Neuronal stem cell (in vitro differentiated cells): ENCODE measurements around the gene ZAP70.

Experiments used
- DNase-seq: peaks from one replicate; pipeline ENCODE4 v3.0.0-alpha.2; 2013; ENCODE audit warnings: low spot score
- H2AFZ ChIP-seq: one replicate; pipeline ENCODE4 v1.6.1; 2013; ENCODE audit warnings: mild to moderate bottlenecking, low read length, inconsistent platforms
- H2AK5ac ChIP-seq: 2 replicates; pipeline ENCODE4 v1.6.1; 2013; ENCODE audit warnings: low read depth, mild to moderate bottlenecking, inconsistent platforms, low read length, moderate library complexity, mixed read lengths
- H2BK120ac ChIP-seq: 2 replicates; pipeline ENCODE4 v1.6.1; 2013; ENCODE audit warnings: low read depth, mild to moderate bottlenecking, inconsistent platforms, low read length, moderate library complexity, mixed read lengths
- H2BK12ac ChIP-seq: one replicate; pipeline ENCODE4 v1.6.1; 2013; ENCODE audit warnings: low read length, inconsistent platforms
- H2BK15ac ChIP-seq: 2 replicates; pipeline ENCODE4 v1.6.1; 2013; ENCODE audit warnings: mild to moderate bottlenecking, low read length, inconsistent platforms, mixed read lengths
- H2BK5ac ChIP-seq: one replicate; pipeline ENCODE4 v1.6.1; 2013; ENCODE audit warnings: inconsistent platforms, mild to moderate bottlenecking, low read length, moderate library complexity
- H3K14ac ChIP-seq: one replicate; pipeline ENCODE4 v1.6.1; 2013; ENCODE audit warnings: low read length, inconsistent platforms
- H3K18ac ChIP-seq: 2 replicates; pipeline ENCODE4 v1.6.1; 2013; ENCODE audit warnings: low read length, inconsistent platforms
- H3K23ac ChIP-seq: 2 replicates; pipeline ENCODE4 v1.6.1; 2013; ENCODE audit warnings: low read depth, mild to moderate bottlenecking, mixed read lengths, low read length, inconsistent platforms; ENCODE audit not compliant: poor library complexity
- H3K27ac ChIP-seq: replicated peaks from 3 replicates; pipeline ENCODE4 v1.5.1; 2013; ENCODE audit warnings: low read length, inconsistent platforms
- H3K27me3 ChIP-seq, 3 experiments: 2 replicates each; pipeline ENCODE4 v1.6.1; 2013; ENCODE audit warnings: low read length in 3 of 3, mild to moderate bottlenecking in 2 of 3, inconsistent platforms in 1 of 3, low read depth in 1 of 3, mixed read lengths in 1 of 3, moderate library complexity in 1 of 3; ENCODE audit not compliant: control insufficient read depth in 3 of 3, insufficient read depth in 3 of 3
- H3K36me3 ChIP-seq, 2 donors: replicated peaks in 1 of 2; 2 replicates each; pipeline ENCODE4 v1.6.1; 2013; ENCODE audit warnings: low read length in 2 of 2; ENCODE audit not compliant: control insufficient read depth in 2 of 2, insufficient read depth in 2 of 2
- H3K4ac ChIP-seq: 2 replicates; pipeline ENCODE4 v1.6.1; 2013; ENCODE audit warnings: inconsistent platforms, mild to moderate bottlenecking, low read length, moderate library complexity
- H3K4me1 ChIP-seq, 2 donors: 1 replicate in 1 of 2; 2 replicates in 1 of 2; pipeline ENCODE4 v1.6.1; 2013; ENCODE audit warnings: low read length in 2 of 2, low read depth in 1 of 2; ENCODE audit not compliant: control insufficient read depth in 2 of 2, insufficient read depth in 1 of 2
- H3K4me2 ChIP-seq: one replicate; pipeline ENCODE4 v1.6.1; 2013; ENCODE audit warnings: mild to moderate bottlenecking, low read length, inconsistent platforms; ENCODE audit not compliant: insufficient read depth, poor library complexity, severe bottlenecking
- H3K4me3 ChIP-seq, 2 donors: 2 replicates each; pipeline ENCODE4 v1.5.1; 2013; ENCODE audit warnings: low read length in 2 of 2, mild to moderate bottlenecking in 2 of 2, inconsistent platforms in 1 of 2, moderate library complexity in 1 of 2
- H3K79me1 ChIP-seq: one replicate; pipeline ENCODE4 v1.6.1; 2013; ENCODE audit warnings: low read depth, mild to moderate bottlenecking, inconsistent platforms, low read length, moderate library complexity
- H3K9ac ChIP-seq: one replicate; pipeline ENCODE4 v1.6.1; 2013; ENCODE audit warnings: mild to moderate bottlenecking, low read depth, low read length, inconsistent platforms; ENCODE audit not compliant: poor library complexity
- H3K9me3 ChIP-seq, 2 donors: replicated peaks in 1 of 2; 2 replicates each; pipeline versions ENCODE3 to v1.6.1; 2013; ENCODE audit warnings: low read length in 2 of 2, mild to moderate bottlenecking in 2 of 2, inconsistent platforms in 1 of 2, low read depth in 1 of 2, mixed read lengths in 1 of 2, moderate library complexity in 1 of 2; ENCODE audit not compliant: control insufficient read depth in 2 of 2, insufficient read depth in 1 of 2
- H4K8ac ChIP-seq: one replicate; pipeline ENCODE4 v1.6.1; 2013; ENCODE audit warnings: low read depth, mild to moderate bottlenecking, inconsistent platforms, low read length, moderate library complexity
- H4K91ac ChIP-seq: one replicate; pipeline ENCODE4 v1.6.1; 2013; ENCODE audit warnings: low read length, low read depth, mild to moderate bottlenecking, inconsistent platforms; ENCODE audit not compliant: poor library complexity
- WGBS, 2 donors: extraction: QIAGEN DNeasy Blood & Tissue Kit; methylation state at CpG; one replicate each; pipeline ENCODE4 v1.1.7; 2013; ENCODE audit warnings: missing lambda C conversion rate in 2 of 2, mixed read lengths in 1 of 2; ENCODE audit not compliant: insufficient read length in 2 of 2, insufficient replicate concordance in 1 of 2; ENCODE audit errors: extremely low coverage in 2 of 2; 5-methylcytosine and 5-hydroxymethylcytosine counted together

The ZAP70 gene

GRCh38 chr2:97735161-97735561 is 21.8 kb downstream of the ZAP70 start:
- Histone ChIP-seq H3K36me3 (no peaks in the 10 kb centered on the region), H4K8ac (peak overlapping the region; percentile 82), H3K4ac (no peak overlapping the region), H2AFZ (no peak overlapping the region), H3K27ac (no peak overlapping the region), H4K91ac (no peak overlapping the region), H3K4me2 (no peak overlapping the region), H3K23ac (peak overlapping the region; percentile 25), H2BK5ac (no peak overlapping the region), H2AK5ac (peak overlapping the region; percentile 88), H3K14ac (no peak overlapping the region), H3K79me1 (peaks cover 2% of the 10 kb centered on the region), H3K18ac (no peak overlapping the region), H2BK12ac (no peak overlapping the region), H3K27me3 (no peaks in the 10 kb centered on the region), H3K9ac (peak overlapping the region; percentile 50), H3K9me3 (peaks cover 0 to 4% of the 10 kb centered on the region in 2 donors), H2BK120ac (no peak overlapping the region), H2BK15ac (peak overlapping the region; percentile 71), H3K4me1 (peaks cover 0 to 1% of the 10 kb centered on the region in 2 donors), H3K4me3 (no peak overlapping the region)
- DNase-seq: no peak
- no CpG with 5 or more reads among the region's 29 CpGs for WGBS, 2 donors

- H3K9me3 ChIP-seq: peaks cover 0 to 2% of the 10 kb centered on the region in 2 donors
- no peak overlapping the region for H2BK12ac ChIP-seq
- no CpG with 5 or more reads among the region's 4 CpGs for whole genome bisulfite sequencing, 2 donors
- no peaks in the 10 kb centered on the region for H3K27me3 ChIP-seq
- H3K4me2 ChIP-seq: no peak overlapping the region
- H2BK15ac ChIP-seq: no peak overlapping the region
- no peak overlapping the region for H2BK5ac ChIP-seq
- no peak for DNase-seq
- H2AFZ ChIP-seq: no peak overlapping the region
- H3K4ac ChIP-seq: no peak overlapping the region
- no peaks in the 10 kb centered on the region for H3K36me3 ChIP-seq
- no peak overlapping the region for H3K4me3 ChIP-seq
- H3K18ac ChIP-seq: no peak overlapping the region
- no peak overlapping the region for H2BK120ac ChIP-seq
- no peak overlapping the region for H4K91ac ChIP-seq
- peaks cover 0 to 1% of the 10 kb centered on the region in 2 donors for H3K4me1 ChIP-seq
- H3K27ac ChIP-seq: no peak overlapping the region
- no peak overlapping the region for H4K8ac ChIP-seq
- no peak overlapping the region for H3K23ac ChIP-seq
- H3K9ac ChIP-seq: no peak overlapping the region
- peaks cover 2% of the 10 kb centered on the region for H3K79me1 ChIP-seq
- H2AK5ac ChIP-seq: no peak overlapping the region
- no peak overlapping the region for H3K14ac ChIP-seq
Measured at GRCh38 chr2:97736185-97736584, 22.8 kb downstream of the ZAP70 start.

DNA sequence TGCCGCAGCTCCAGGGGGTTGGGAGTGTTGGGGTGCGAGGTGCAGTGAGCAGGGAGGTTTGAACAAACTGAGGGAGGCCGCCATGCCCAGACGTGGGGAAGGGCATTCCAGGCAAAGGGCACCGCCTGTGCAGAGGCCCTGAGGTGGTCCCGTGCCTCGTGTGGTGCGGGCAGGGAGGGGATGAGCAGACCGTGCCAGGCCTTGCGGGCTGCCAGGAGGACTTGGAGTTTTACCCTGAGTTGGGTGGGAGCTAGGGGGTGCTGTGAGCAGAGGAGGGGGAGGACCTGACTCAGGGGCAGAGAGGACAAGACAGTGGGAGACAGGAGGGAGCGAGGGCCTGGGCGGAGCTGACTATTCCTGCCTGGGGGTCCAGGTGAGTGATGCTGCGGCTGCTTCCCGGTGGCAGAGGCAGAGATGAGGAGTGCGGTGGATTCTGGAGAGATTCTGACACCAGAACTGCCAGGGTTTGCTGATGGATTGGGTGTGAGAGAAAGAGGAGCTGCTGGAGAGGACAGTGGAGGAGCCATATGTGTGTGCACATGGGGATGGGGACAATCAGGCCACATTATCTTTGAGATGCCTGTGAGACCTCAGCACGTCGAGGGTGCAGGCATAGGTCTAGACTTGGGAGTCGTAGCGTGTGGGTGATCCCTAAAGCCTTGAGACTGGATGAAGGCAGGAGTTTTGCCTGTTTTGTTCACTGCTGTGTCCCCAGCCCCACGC is 23.4 kb downstream of the ZAP70 start:
- Histone ChIP-seq H4K91ac (no peak overlapping the region), H2BK120ac (no peak overlapping the region), H3K27me3 (no peaks in the 10 kb centered on the region), H2BK15ac (no peak overlapping the region), H3K4ac (no peak overlapping the region), H2BK5ac (no peak overlapping the region), H3K18ac (no peak overlapping the region), H2BK12ac (no peak overlapping the region), H3K14ac (no peak overlapping the region), H3K9ac (no peak overlapping the region), H2AFZ (no peak overlapping the region), H3K79me1 (peaks cover 2% of the 10 kb centered on the region), H3K4me1 (peaks cover 0 to 1% of the 10 kb centered on the region in 2 donors), H3K27ac (no peak overlapping the region), H2AK5ac (no peak overlapping the region), H3K23ac (no peak overlapping the region), H4K8ac (no peak overlapping the region), H3K4me2 (no peak overlapping the region), H3K4me3 (no peak overlapping the region), H3K36me3 (no peaks in the 10 kb centered on the region), H3K9me3 (peaks cover 0 to 2% of the 10 kb centered on the region in 2 donors)
- DNase-seq: no peak
- WGBS, 2 donors: no CpG with 5 or more reads among the region's 20 CpGs

DNA sequence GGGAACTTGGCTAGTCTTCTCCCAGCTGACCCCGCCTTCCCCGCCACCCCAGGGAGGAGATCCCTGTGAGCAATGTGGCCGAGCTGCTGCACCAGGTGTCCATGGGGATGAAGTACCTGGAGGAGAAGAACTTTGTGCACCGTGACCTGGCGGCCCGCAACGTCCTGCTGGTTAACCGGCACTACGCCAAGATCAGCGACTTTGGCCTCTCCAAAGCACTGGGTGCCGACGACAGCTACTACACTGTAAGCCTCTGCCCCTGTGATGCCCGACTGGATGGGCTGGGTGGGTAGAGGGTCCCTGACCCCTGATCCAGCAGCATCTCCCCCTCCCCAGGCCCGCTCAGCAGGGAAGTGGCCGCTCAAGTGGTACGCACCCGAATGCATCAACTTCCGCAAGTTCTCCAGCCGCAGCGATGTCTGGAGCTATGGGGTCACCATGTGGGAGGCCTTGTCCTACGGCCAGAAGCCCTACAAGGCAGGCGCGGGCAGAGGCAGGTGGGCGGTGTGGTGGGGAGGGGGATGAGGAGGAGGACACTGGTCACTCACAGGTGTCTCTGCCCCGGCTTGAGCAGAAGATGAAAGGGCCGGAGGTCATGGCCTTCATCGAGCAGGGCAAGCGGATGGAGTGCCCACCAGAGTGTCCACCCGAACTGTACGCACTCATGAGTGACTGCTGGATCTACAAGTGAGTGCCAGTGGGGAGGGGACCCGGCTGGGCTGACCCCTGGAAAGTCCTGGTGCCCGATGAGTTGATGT is 24.2 kb downstream of the ZAP70 start:
- Histone ChIP-seq H3K4me1 (peaks cover 0 to 1% of the 10 kb centered on the region in 2 donors), H2BK120ac (no peak overlapping the region), H3K4ac (no peak overlapping the region), H2AFZ (no peak overlapping the region), H3K27ac (no peak overlapping the region), H3K9me3 (peaks cover 0 to 2% of the 10 kb centered on the region in 2 donors), H2BK5ac (no peak overlapping the region), H3K14ac (no peak overlapping the region), H2AK5ac (no peak overlapping the region), H3K27me3 (no peaks in the 10 kb centered on the region), H2BK12ac (no peak overlapping the region), H3K9ac (no peak overlapping the region), H3K36me3 (no peaks in the 10 kb centered on the region), H4K8ac (peak overlapping the region; percentile 72), H3K18ac (peak overlapping the region; percentile 27), H2BK15ac (no peak overlapping the region), H3K23ac (peak overlapping the region; percentile 52), H3K4me3 (no peak overlapping the region), H3K79me1 (peaks cover 2% of the 10 kb centered on the region), H3K4me2 (no peak overlapping the region), H4K91ac (peak overlapping the region; percentile 5)
- no peak for DNase-seq
- WGBS, 2 donors: no CpG with 5 or more reads among the region's 32 CpGs
